Heart right ventricle (tissue), 16 donors: ENCODE measurements around the gene MPV17. TPM values are rescaled to one million over a fixed set of nuclear protein-coding genes. Genes with fewer than 3 reads are reported as not detected.
A peak's percentile ranks its signal among the peaks of the same experiment; 100 is the strongest.

Experiments
- ATAC-seq, 8 donors: fragments of 200-7000 bp; cut with Tn5 transposase; one replicate each; pipeline ENCODE4 v1.9.1; 2020; ENCODE audit warnings: mild to moderate bottlenecking in 8 of 8, moderate library complexity in 8 of 8, moderate number of reproducible peaks in 1 of 8
- DNase-seq, 2 donors: peaks; one replicate each; pipeline ENCODE4 v3.0.0-alpha.2; 2020
- H3K27ac ChIP-seq, 10 donors: fragments of 200-600 bp; sonication (generic) in 2 of 10; one replicate each; pipeline versions ENCODE4 v1.5.0 to v1.8.0; 2020 to 2022; ENCODE audit warnings: mild to moderate bottlenecking in 3 of 10
- H3K27me3 ChIP-seq, 7 donors: fragments of 200-600 bp; one replicate each; pipeline ENCODE4 v1.8.0; 2021 to 2022; ENCODE audit warnings: mild to moderate bottlenecking in 2 of 7
- H3K36me3 ChIP-seq, 9 donors: fragments of 200-600 bp; sonication (generic) in 1 of 9; one replicate each; pipeline versions ENCODE4 v1.5.0 to v1.8.0; 2020 to 2022; ENCODE audit warnings: mild to moderate bottlenecking in 2 of 9
- H3K4me1 ChIP-seq, 9 donors: fragments of 200-600 bp; sonication (generic) in 1 of 9; one replicate each; pipeline versions ENCODE4 v1.5.0 to v1.8.0; 2020 to 2022; ENCODE audit warnings: mild to moderate bottlenecking in 4 of 9
- H3K4me3 ChIP-seq, 10 donors: fragments of 200-600 bp; sonication (generic) in 2 of 10; one replicate each; pipeline versions ENCODE4 v1.5.0 to v1.8.0; 2020 to 2022; ENCODE audit warnings: mild to moderate bottlenecking in 7 of 10, moderate library complexity in 2 of 10
- H3K9me3 ChIP-seq, 11 donors: fragments of 200-600 bp in 10 of 11; sonication (generic) in 2 of 11; one replicate each; pipeline versions ENCODE4 v1.5.0 to v1.8.0; 2013 to 2022; ENCODE audit warnings: mild to moderate bottlenecking in 2 of 11, control low read depth in 1 of 11, moderate library complexity in 1 of 11
- CTCF ChIP-seq, 9 donors: fragments of 200-600 bp; sonication (generic) in 2 of 9; IDR thresholded peaks; one replicate each; pipeline versions ENCODE4 v1.5.0 to v1.8.0; 2021 to 2022; ENCODE audit warnings: antibody characterized with exemption in 9 of 9, mild to moderate bottlenecking in 5 of 9, moderate library complexity in 1 of 9
- WGBS, 2 donors: extraction: QIAGEN DNeasy Blood & Tissue Kit; methylation state at CpG; one replicate each; pipeline ENCODE4 v1.1.7; 2013; ENCODE audit warnings: inconsistent platforms in 1 of 2; 5-methylcytosine and 5-hydroxymethylcytosine counted together
- intact Hi-C, 10 donors: fragments of 100-400 bp; cut with DNase I; formaldehyde crosslinking; loops; one replicate each; pipeline versions ENCODE4 v1.11.1 to v1.14.2; 2022
- polyA plus RNA-seq, 2 donors: library from polyadenylated mRNA; stranded (reverse); fragments of 200-250 nt; gene quantifications; one replicate each; pipeline ENCODE4 v1.2.3, GENCODE V29; 2013
- total RNA-seq, 10 donors: library from RNA; stranded (reverse); fragmentation: NEBNext Ultra II Directional in 3 of 10; extraction: Animal tissue kit (Norgen Biotek cat#: 25700) in 3 of 10; gene quantifications; one replicate each; pipeline versions ENCODE4 v1.2.1 to v1.2.4, GENCODE V29; 2021 to 2023
- donor health status: Arrhythmogenic right ventricular cardiomyopathy.
- donor health status: ischemic (EF 13 %, LVEDD 7.1; RV severe dilation, severe dysfunction).
- donor health status: healthy with polysubstance abuse.
- donor health status: DM: no; HTN: yes; CAD: no.
- donor health status: DM: no; HTN: no; CAD: no.
- donor health status: ischemic (EF 25% LVEDD 6.9; RV normal size, moderate dysfunction).
- donor health status: ischemic (EF 25% LVEDD 5.7; RV mildly dilated, moderate dysfunction).
- donor health status: healthy.
- donor health status: DM: yes; HTN: yes; CAD: no.
- donor health status: Ischemic cardiomyopathy.
- donor health status: ischemic (EF 35%, LVEDD 5.7; RV mildly dilated, moderate dysfunction).
- donor health status: nonischemic (EF 11% LVEDD 7.7; RV severe dilation, severe dysfunction).
- donor health status: DM: yes; HTN: yes; CAD: no.
- donor health status: PGD.
- donor health status: ischemic (EF 29% LVEDD 5.4; RV normal size, mild dysfunction).
- donor health status: nonischemic (EF 23%, LVEDD 6.1; RV moderate dilation, normal function).

The MPV17 gene
- total and polyA plus RNA-seq, 12 donors = 40.8 to 220 (median 69.1) TPM

GRCh38 chr2:27312152-27312551, 10.7 kb downstream of the MPV17 start:
- no peak for DNase-seq
- Histone ChIP-seq H3K27ac (no peak overlapping the region), H3K9me3 (no peaks in the 10 kb centered on the region), H3K36me3 (peaks cover 0 to 76% (median 0%) of the 10 kb centered on the region in 9 donors), H3K27me3 (peaks cover 0 to 20% (median 15%) of the 10 kb centered on the region in 7 donors), H3K4me3 (no peak overlapping the region), H3K4me1 (peaks cover under 1 to 22% (median 9%) of the 10 kb centered on the region in 9 donors)
- TF ChIP-seq CTCF (IDR thresholded peaks at IDR 0.05) = no peak
- 93 to 100% methylated on average over 3 of the region's 3 CpGs for WGBS, 2 donors
- no peak for ATAC-seq
- intact Hi-C loops = loop anchor here in 1 of 10 donors (10.0 kb wide), 1 partner anchor 467 kb away; the partner anchor contains the start of gene DPYSL5

- intact Hi-C loops = loop anchor here in 5 of 10 donors (5.0 to 10.0 kb wide), 4 partner anchors 47 to 465 kb away; partner anchors contain the start of genes DPYSL5 (in 1 of the 5) and SLC30A3 (in 1 of the 5)
- H3K4me1 ChIP-seq = peaks cover 6 to 28% (median 17%) of the 10 kb centered on the region in 9 donors
- TF ChIP-seq CTCF (IDR thresholded peaks at IDR 0.05) = no peak
- no peak overlapping the region for H3K27ac ChIP-seq
- no peak overlapping the region for H3K4me3 ChIP-seq
- ATAC-seq (no peak), DNase-seq (no peak)
- H3K9me3 ChIP-seq = no peaks in the 10 kb centered on the region
- H3K36me3 ChIP-seq = peaks cover 0 to 75% (median 6%) of the 10 kb centered on the region in 9 donors
- H3K27me3 ChIP-seq = peaks cover 0 to 41% (median 38%) of the 10 kb centered on the region in 7 donors
- WGBS, 2 donors = 69 to 80% methylated on average over 6 of the region's 6 CpGs
Measured at GRCh38 chr2:27309651-27310050, 13.2 kb downstream of the MPV17 start.

- H3K36me3 ChIP-seq = peaks cover 0 to 78% (median 6%) of the 10 kb centered on the region in 9 donors
- no peaks in the 10 kb centered on the region for H3K9me3 ChIP-seq
- H3K27me3 ChIP-seq = peaks cover 0 to 43% (median 38%) of the 10 kb centered on the region in 7 donors
- peaks cover 6 to 30% (median 17%) of the 10 kb centered on the region in 9 donors for H3K4me1 ChIP-seq
- H3K27ac ChIP-seq = peak within 1 kb of the TSS in 1 of 10 donors; percentile 41
- intact Hi-C loops = loop anchor here in 4 of 10 donors (5.0 to 10.0 kb wide), 3 partner anchors 46 to 214 kb away; partner anchors contain the start of gene SLC30A3 (in 1 of the 4)
- no peak for TF ChIP-seq CTCF (IDR thresholded peaks at IDR 0.05)
- no peak within 1 kb of the TSS for H3K4me3 ChIP-seq
- peak; percentile 44 to 59 for DNase-seq
- WGBS, 2 donors = 30 to 34% methylated on average over 25 of the region's 25 CpGs
- peak; percentile 20 to 60 (median 44) for ATAC-seq
Measured at GRCh38 chr2:27308359-27308881, 14.5 kb downstream of the MPV17 start, which contains the start of gene UCN. UCN (minus strand) TSS chr2:27308445; CDS start chr2:27307895, 550 bp downstream.

GRCh38 chr2:27307545-27308358, 15.1 kb downstream of the MPV17 start:
- Histone ChIP-seq H3K9me3 (no peaks in the 10 kb centered on the region), H3K4me3 (no peak overlapping the region), H3K36me3 (peaks cover 0 to 77% (median 6%) of the 10 kb centered on the region in 9 donors), H3K27me3 (peaks cover 0 to 43% (median 38%) of the 10 kb centered on the region in 7 donors), H3K27ac (peak overlapping the region in 1 of 10 donors; percentile 41), H3K4me1 (peaks cover 6 to 37% (median 23%) of the 10 kb centered on the region in 9 donors)
- intact Hi-C loops = loop anchor here in 4 of 10 donors (5.0 to 10.0 kb wide), 3 partner anchors 45 to 213 kb away; partner anchors contain the start of gene SLC30A3 (in 1 of the 4)
- TF ChIP-seq CTCF (IDR thresholded peaks at IDR 0.05) = no peak
- WGBS, 2 donors = 27 to 28% methylated on average over 73 to 75 of the region's 75 CpGs
- DNase-seq (peak in 1 of 2 donors; percentile 21), ATAC-seq (peak; percentile 3 to 29 (median 10))
